LNCaP clone FGC (cell line): ENCODE results near the gene RNF130.

Experiments used
- DNase-seq: peaks from one replicate; pipeline ENCODE4 v3.0.0-alpha.2; 2011; ENCODE audit warnings: low read depth
- H3K4me3 ChIP-seq: 2 replicates; pipeline ENCODE4 v1.5.1; 2011; ENCODE audit warnings: mild to moderate bottlenecking, low read depth, low read length, control low read depth
- CTCF ChIP-seq: IDR thresholded peaks from 2 replicates; pipeline ENCODE4 v1.5.1; 2012; ENCODE audit warnings: mild to moderate bottlenecking; ENCODE audit not compliant: control insufficient read depth, insufficient read depth; ENCODE audit errors: extremely low read depth

The RNF130 gene

GRCh38 chr5:180079702-180080466 is 8.3 kb upstream of the RNF130 start:
- DNase-seq: no peak
- TF ChIP-seq CTCF: no peak

GRCh38 chr5:180078348-180078747 is 6.8 kb upstream of the RNF130 start:
- no peak overlapping the region for H3K4me3 ChIP-seq
- no peak for DNase-seq
- TF ChIP-seq CTCF: no peak

More at GRCh38 chr5:180079702-180080466, 8.3 kb upstream of the RNF130 start:
- no peak overlapping the region for H3K4me3 ChIP-seq

- no peak overlapping the region for H3K4me3 ChIP-seq
- DNase-seq: no peak
These were observed 6.2 kb upstream of the RNF130 start for GRCh38 chr5:180077594-180078284.

GRCh38 chr5:180075703-180076102 is 4.1 kb upstream of the RNF130 start:
- DNase-seq: no peak
- no peak for TF ChIP-seq CTCF

More at GRCh38 chr5:180077594-180078284, 6.2 kb upstream of the RNF130 start:
- TF ChIP-seq CTCF: no peak

GRCh38 chr5:180074462-180074861 is 2.9 kb upstream of the RNF130 start:
- no peak for DNase-seq
- TF ChIP-seq CTCF: no peak
- H3K4me3 ChIP-seq: no peak overlapping the region

More at GRCh38 chr5:180075703-180076102, 4.1 kb upstream of the RNF130 start:
- no peak overlapping the region for H3K4me3 ChIP-seq

GRCh38 chr5:180072556-180072955 is 997 bp upstream of the RNF130 start:
- DNase-seq: no peak
- H3K4me3 ChIP-seq: no peak overlapping the region
- no peak for TF ChIP-seq CTCF
